Left ventricle myocardium inferior (tissue), 1 donor: ENCODE measurements around the gene SLC16A1. TPM values are rescaled to one million over a fixed set of nuclear protein-coding genes. Genes with fewer than 3 reads are reported as not detected.

Source experiments
- DNase-seq: peaks from one replicate; pipeline ENCODE4 v3.0.0-alpha.2; 2020
- H3K27ac ChIP-seq: fragments of 200-600 bp; replicated peaks from 2 replicates; pipeline ENCODE4 v1.8.0; 2021
- H3K27me3 ChIP-seq: fragments of 200-600 bp; 2 replicates; pipeline ENCODE4 v1.8.0; 2021; ENCODE audit warnings: low read depth
- H3K36me3 ChIP-seq: fragments of 200-600 bp; 2 replicates; pipeline ENCODE4 v1.8.0; 2021
- H3K4me1 ChIP-seq: fragments of 200-600 bp; 2 replicates; pipeline ENCODE4 v1.8.0; 2021
- H3K4me3 ChIP-seq: fragments of 200-600 bp; 2 replicates; pipeline ENCODE4 v1.8.0; 2021; ENCODE audit warnings: mild to moderate bottlenecking, moderate library complexity
- H3K9me3 ChIP-seq: fragments of 200-600 bp; replicated peaks from 2 replicates; pipeline ENCODE4 v1.8.0; 2021
- CTCF ChIP-seq: fragments of 200-600 bp; IDR thresholded peaks from 2 replicates; pipeline ENCODE4 v1.8.0; 2021; ENCODE audit warnings: antibody characterized with exemption, mild to moderate bottlenecking, borderline replicate concordance
- intact Hi-C: fragments of 100-400 bp; cut with micrococcal nuclease; formaldehyde crosslinking; loops from one replicate; pipeline ENCODE4 v1.11.0; 2022
- total RNA-seq: library from RNA; stranded (reverse); fragmentation: NEBNext Ultra II Directional; extraction: Animal tissue kit (Norgen Biotek cat#: 25700); gene quantifications from one replicate; pipeline ENCODE4 v1.2.1, GENCODE V29; 2021
- donor health status: DM: no; HTN: yes; CAD: no; lungs with severe emphysema.

The SLC16A1 gene
- total RNA-seq, 1 donor from 2014 or later = 154 TPM

GRCh38 chr1:112954945-112955772, 837 bp downstream of the SLC16A1 start:
- peaks cover 95% of the 10 kb centered on the region for H3K4me1 ChIP-seq
- H3K36me3 ChIP-seq = no peaks in the 10 kb centered on the region
- H3K9me3 ChIP-seq = no peaks in the 10 kb centered on the region
- DNase-seq = peak; percentile 55
- H3K4me3 ChIP-seq = peak overlapping the region; percentile 89
- H3K27ac ChIP-seq = peak overlapping the region; percentile 98
- no peaks in the 10 kb centered on the region for H3K27me3 ChIP-seq
- intact Hi-C loops = loop anchor here (10.0 kb wide), 1 partner anchor 90 kb away; no protein-coding TSS in a partner anchor
- no peak for TF ChIP-seq CTCF

GRCh38 chr1:112954017-112954650, 1.9 kb downstream of the SLC16A1 start:
- no peaks in the 10 kb centered on the region for H3K27me3 ChIP-seq
- no peak for DNase-seq
- H3K4me1 ChIP-seq = peaks cover 90% of the 10 kb centered on the region
- no peaks in the 10 kb centered on the region for H3K9me3 ChIP-seq
- TF ChIP-seq CTCF = no peak
- no peaks in the 10 kb centered on the region for H3K36me3 ChIP-seq
- peak overlapping the region; percentile 98 for H3K27ac ChIP-seq
- peak overlapping the region; percentile 89 for H3K4me3 ChIP-seq
- intact Hi-C loops = loop anchor here (10.0 kb wide), 1 partner anchor 91 kb away; no protein-coding TSS in a partner anchor

- no peak for DNase-seq
- no peak for TF ChIP-seq CTCF
- H3K4me3 ChIP-seq = no peak overlapping the region
- no peaks in the 10 kb centered on the region for H3K27me3 ChIP-seq
- peaks cover 73% of the 10 kb centered on the region for H3K4me1 ChIP-seq
- intact Hi-C loops = loop anchor here (10.0 kb wide), 1 partner anchor 94 kb away; no protein-coding TSS in a partner anchor
- no peak overlapping the region for H3K27ac ChIP-seq
- no peaks in the 10 kb centered on the region for H3K36me3 ChIP-seq
- H3K9me3 ChIP-seq = no peaks in the 10 kb centered on the region
Measured at GRCh38 chr1:112950426-112950825, 5.6 kb downstream of the SLC16A1 start.

- Histone ChIP-seq H3K4me1 (peaks cover 47% of the 10 kb centered on the region), H3K27me3 (no peaks in the 10 kb centered on the region), H3K36me3 (peaks cover 4% of the 10 kb centered on the region), H3K9me3 (no peaks in the 10 kb centered on the region), H3K27ac (peak overlapping the region; percentile 0), H3K4me3 (no peak overlapping the region)
- DNase-seq = no peak
- no peak for TF ChIP-seq CTCF
- intact Hi-C loops = no loop called here
Measured at GRCh38 chr1:112946683-112947082, 9.3 kb downstream of the SLC16A1 start.

GRCh38 chr1:112939810-112940209, 16.2 kb downstream of the SLC16A1 start:
- H3K36me3 ChIP-seq = peaks cover 4% of the 10 kb centered on the region
- H3K27ac ChIP-seq = no peak overlapping the region
- intact Hi-C loops = no loop called here
- no peaks in the 10 kb centered on the region for H3K9me3 ChIP-seq
- DNase-seq = no peak
- no peaks in the 10 kb centered on the region for H3K27me3 ChIP-seq
- H3K4me1 ChIP-seq = peaks cover 55% of the 10 kb centered on the region
- no peak overlapping the region for H3K4me3 ChIP-seq
- no peak for TF ChIP-seq CTCF
